LNCaP clone FGC (cell line): ENCODE results near the gene CACNA1G.

ENCODE experiments used
- DNase-seq: peaks from one replicate; pipeline ENCODE4 v3.0.0-alpha.2; 2011; ENCODE audit warnings: low read depth
- H3K4me3 ChIP-seq: 2 replicates; pipeline ENCODE4 v1.5.1; 2011; ENCODE audit warnings: mild to moderate bottlenecking, low read depth, low read length, control low read depth
- CTCF ChIP-seq: IDR thresholded peaks from 2 replicates; pipeline ENCODE4 v1.5.1; 2012; ENCODE audit warnings: mild to moderate bottlenecking; ENCODE audit not compliant: control insufficient read depth, insufficient read depth; ENCODE audit errors: extremely low read depth

Gene CACNA1G

GRCh38 chr17:50645748-50646682 lies 85.5 kb downstream of the CACNA1G start:
- no peak for TF ChIP-seq CTCF
- H3K4me3 ChIP-seq, result no peak overlapping the region
- no peak for DNase-seq

- no peak for DNase-seq
- no peak overlapping the region for H3K4me3 ChIP-seq
- no peak for TF ChIP-seq CTCF
Observed at GRCh38 chr17:50647187-50647586, 86.7 kb downstream of the CACNA1G start.

- no peak for TF ChIP-seq CTCF
- no peak overlapping the region for H3K4me3 ChIP-seq
- peak; percentile 73 for DNase-seq
Observed at GRCh38 chr17:50649042-50649908, 88.8 kb downstream of the CACNA1G start.

- DNase-seq, result no peak
- no peak overlapping the region for H3K4me3 ChIP-seq
- no peak for TF ChIP-seq CTCF
Observed at GRCh38 chr17:50651661-50652060, 91.1 kb downstream of the CACNA1G start.

- no peak for TF ChIP-seq CTCF
- no peak overlapping the region for H3K4me3 ChIP-seq
- DNase-seq, result no peak
Observed at GRCh38 chr17:50653738-50654137, 93.2 kb downstream of the CACNA1G start.

GRCh38 chr17:50656509-50656908 lies 96.0 kb downstream of the CACNA1G start:
- no peak for TF ChIP-seq CTCF
- no peak for DNase-seq
- no peak overlapping the region for H3K4me3 ChIP-seq
